H9 (cell line): ENCODE data around the gene UFSP2. TPM values are rescaled to one million over a fixed set of nuclear protein-coding genes. Genes with fewer than 3 reads are reported as not detected.

Experiments used
- DNase-seq: peaks from one replicate; pipeline ENCODE4 v3.0.0-alpha.2; 2017
- H2AFZ ChIP-seq: one replicate; pipeline ENCODE4 v1.6.1; 2013; ENCODE audit warnings: mild to moderate bottlenecking, low read length, control low read depth, moderate library complexity
- H2AK5ac ChIP-seq: 2 replicates; pipeline ENCODE4 v1.6.1; 2013; ENCODE audit warnings: low read length, control low read depth, mixed read lengths; ENCODE audit not compliant: insufficient read length
- H2BK120ac ChIP-seq: one replicate; pipeline ENCODE4 v1.6.1; 2013; ENCODE audit warnings: low read depth, mild to moderate bottlenecking, low read length, control low read depth, inconsistent platforms; ENCODE audit not compliant: poor library complexity, severe bottlenecking
- H2BK12ac ChIP-seq: 2 replicates; pipeline ENCODE4 v1.6.1; 2013; ENCODE audit warnings: low read length, control low read depth, mixed read lengths, low read depth; ENCODE audit not compliant: insufficient read length
- H2BK15ac ChIP-seq: 2 replicates; pipeline ENCODE4 v1.6.1; 2013; ENCODE audit warnings: low read depth, low read length, control low read depth
- H2BK20ac ChIP-seq: one replicate; pipeline ENCODE4 v1.6.1; 2013; ENCODE audit warnings: low read depth, mild to moderate bottlenecking, low read length, control low read depth, inconsistent platforms; ENCODE audit not compliant: poor library complexity, severe bottlenecking
- H2BK5ac ChIP-seq: 2 replicates; pipeline ENCODE4 v1.6.1; 2013; ENCODE audit warnings: low read length, control low read depth, mixed read lengths; ENCODE audit not compliant: insufficient read length
- H3K14ac ChIP-seq: 2 replicates; pipeline ENCODE4 v1.6.1; 2013; ENCODE audit warnings: low read length, control low read depth; ENCODE audit not compliant: insufficient read depth
- H3K18ac ChIP-seq: 2 replicates; pipeline ENCODE4 v1.6.1; 2013; ENCODE audit warnings: low read depth, mild to moderate bottlenecking, mixed read lengths, low read length, control low read depth; ENCODE audit not compliant: insufficient read length
- H3K23ac ChIP-seq: 2 replicates; pipeline ENCODE4 v1.6.1; 2013; ENCODE audit warnings: low read length, control low read depth, mixed read lengths, low read depth; ENCODE audit not compliant: insufficient read length
- H3K23me2 ChIP-seq: 2 replicates; pipeline ENCODE4 v1.6.1; 2013; ENCODE audit warnings: low read depth, mild to moderate bottlenecking, mixed read lengths, low read length, control low read depth; ENCODE audit not compliant: insufficient read length, poor library complexity, severe bottlenecking
- H3K27ac ChIP-seq: 2 replicates; pipeline ENCODE4 v1.5.1; 2013; ENCODE audit warnings: low read length, control low read depth, mixed read lengths, low read depth; ENCODE audit not compliant: insufficient read length
- H3K27me3 ChIP-seq: 2 replicates; pipeline ENCODE4 v1.6.1; 2013; ENCODE audit warnings: low read length, control low read depth, inconsistent platforms; ENCODE audit not compliant: insufficient read depth
- H3K4ac ChIP-seq: 2 replicates; pipeline ENCODE4 v1.6.1; 2013; ENCODE audit warnings: low read depth, mild to moderate bottlenecking, control low read depth, inconsistent platforms, low read length, moderate library complexity
- H3K4me1 ChIP-seq: 2 replicates; pipeline ENCODE4 v1.6.1; 2013; ENCODE audit warnings: low read length, control low read depth, inconsistent platforms; ENCODE audit not compliant: insufficient read depth
- H3K4me2 ChIP-seq: 2 replicates; pipeline ENCODE4 v1.6.1; 2013; ENCODE audit warnings: low read length, control low read depth, mixed read lengths; ENCODE audit not compliant: insufficient read length, insufficient read depth
- H3K56ac ChIP-seq: 2 replicates; pipeline ENCODE4 v1.6.1; 2013; ENCODE audit warnings: low read depth, mild to moderate bottlenecking, mixed read lengths, low read length, control low read depth; ENCODE audit not compliant: insufficient read length
- H3K79me1 ChIP-seq: 2 replicates; pipeline ENCODE4 v1.6.1; 2013; ENCODE audit warnings: low read depth, mild to moderate bottlenecking, moderate library complexity, low read length, control low read depth, inconsistent platforms; ENCODE audit not compliant: insufficient read depth, poor library complexity, severe bottlenecking
- H3K79me2 ChIP-seq: 2 replicates; pipeline ENCODE4 v1.6.1; 2013; ENCODE audit warnings: low read length, control low read depth, inconsistent platforms; ENCODE audit not compliant: insufficient read depth
- H3K9ac ChIP-seq: 2 replicates; pipeline ENCODE4 v1.6.1; 2013; ENCODE audit warnings: low read length, control low read depth, mixed read lengths; ENCODE audit not compliant: insufficient read length; ENCODE audit errors: extremely low read depth
- H3K9me3 ChIP-seq: one replicate; pipeline ENCODE4 v1.6.1; 2013; ENCODE audit warnings: low read depth, low read length, inconsistent platforms; ENCODE audit not compliant: control insufficient read depth
- H3T11ph ChIP-seq: one replicate; pipeline ENCODE4 v1.6.1; 2013; ENCODE audit warnings: mild to moderate bottlenecking, low read length, control low read depth, inconsistent platforms
- H4K20me1 ChIP-seq: one replicate; pipeline ENCODE4 v1.6.1; 2013; ENCODE audit not compliant: control insufficient read depth, insufficient read length, insufficient read depth
- H4K5ac ChIP-seq: 2 replicates; pipeline ENCODE4 v1.6.1; 2013; ENCODE audit warnings: low read depth, mild to moderate bottlenecking, mixed read lengths, low read length, control low read depth; ENCODE audit not compliant: insufficient read length
- H4K8ac ChIP-seq: replicated peaks from 2 replicates; pipeline ENCODE4 v1.6.1; 2013; ENCODE audit warnings: low read length, control low read depth, mixed read lengths, low read depth; ENCODE audit not compliant: insufficient read length
- H4K91ac ChIP-seq: 2 replicates; pipeline ENCODE4 v1.6.1; 2013; ENCODE audit warnings: low read depth, mild to moderate bottlenecking, moderate library complexity, mixed read lengths, low read length, control low read depth; ENCODE audit not compliant: insufficient read length
- H3K27ac Mint-ChIP-seq, 3 experiments: 2 replicates in 2 of 3; 3 replicates in 1 of 3; pipeline ENCODE4 v1.8.0; 2020 to 2021; ENCODE audit warnings: mixed read lengths in 3 of 3, mild to moderate bottlenecking in 1 of 3, moderate library complexity in 1 of 3
- H3K27me3 Mint-ChIP-seq: 2 replicates; pipeline ENCODE4 v1.8.0; 2021; ENCODE audit warnings: low read depth, mild to moderate bottlenecking, moderate library complexity, mixed read lengths
- H3K36me3 Mint-ChIP-seq, 3 experiments: 2 replicates in 2 of 3; 3 replicates in 1 of 3; pipeline ENCODE4 v1.8.0; 2020 to 2021; ENCODE audit warnings: low read depth in 3 of 3, mixed read lengths in 3 of 3; ENCODE audit not compliant: insufficient read depth in 1 of 3
- H3K4me1 Mint-ChIP-seq, 2 experiments: 2 replicates each; pipeline ENCODE4 v1.8.0; 2020; ENCODE audit warnings: mixed read lengths in 2 of 2
- H3K4me3 Mint-ChIP-seq, 2 experiments: 2 replicates in 1 of 2; 3 replicates in 1 of 2; pipeline ENCODE4 v1.8.0; 2020 to 2021; ENCODE audit warnings: mild to moderate bottlenecking in 2 of 2, mixed read lengths in 2 of 2, moderate library complexity in 1 of 2
- H3K9me3 Mint-ChIP-seq, 2 experiments: 2 replicates in 1 of 2; 3 replicates in 1 of 2; pipeline ENCODE4 v1.8.0; 2020; ENCODE audit warnings: mild to moderate bottlenecking in 2 of 2, mixed read lengths in 2 of 2, moderate library complexity in 1 of 2
- WGBS: extraction: QIAGEN DNeasy Blood & Tissue Kit; methylation state at CpG from one replicate; pipeline ENCODE4 v1.1.7; 2013; ENCODE audit warnings: missing lambda C conversion rate, low lambda C conversion rate, mixed read lengths; ENCODE audit not compliant: insufficient read length; ENCODE audit errors: extremely low coverage; 5-methylcytosine and 5-hydroxymethylcytosine counted together
- total RNA-seq: library from RNA; stranded (reverse); gene quantifications from 2 replicates; pipeline ENCODE4 v1.2.1, GENCODE V29; 2021
- TF ChIP-seq, protein P1 (sequence below): fragments of 200-600 bp; sonication (generic); conservative IDR thresholded peaks from 3 replicates; pipeline ENCODE4 v1.8.0; 2021; ENCODE audit warnings: antibody characterized with exemption, mild to moderate bottlenecking

Gene UFSP2
- total RNA-seq, 1 experiment from 2014 or later = 41.1 TPM

DNA sequence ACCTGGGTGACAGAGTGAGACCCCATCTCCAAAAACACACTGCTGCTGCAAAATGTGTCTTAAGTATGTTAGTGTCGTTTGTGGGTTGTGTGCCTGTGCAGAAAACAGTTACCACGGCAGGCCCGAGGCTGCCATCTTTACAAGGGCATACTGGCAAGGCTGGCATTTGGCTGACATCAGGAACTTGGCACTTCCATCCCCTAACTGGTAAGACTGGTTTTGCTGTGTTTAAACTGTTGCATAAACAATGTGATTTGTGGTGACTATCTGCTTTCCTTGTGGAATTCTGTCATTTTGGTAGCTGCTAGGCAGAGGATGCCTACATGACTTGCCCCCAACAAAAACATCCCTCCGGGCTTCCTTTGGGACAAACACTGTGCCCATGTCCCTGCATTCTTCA lies 42.3 kb downstream of the UFSP2 start:
- peaks cover 8 to 14% of the 10 kb centered on the region in 2 experiments for H3K4me1 Mint-ChIP-seq
- Histone ChIP-seq H3K4ac (no peak overlapping the region), H3K56ac (no peak overlapping the region), H4K5ac (no peak overlapping the region), H3K27me3 (no peaks in the 10 kb centered on the region), H4K91ac (no peak overlapping the region), H3K9me3 (no peaks in the 10 kb centered on the region), H3K18ac (no peak overlapping the region), H2BK20ac (no peak overlapping the region), H3K79me1 (no peaks in the 10 kb centered on the region), H3K23me2 (no peaks in the 10 kb centered on the region), H3K4me2 (no peak overlapping the region), H3T11ph (no peak overlapping the region), H2AFZ (no peak overlapping the region), H3K14ac (no peak overlapping the region), H4K8ac (no peak overlapping the region), H3K79me2 (no peaks in the 10 kb centered on the region), H2BK15ac (no peak overlapping the region), H3K4me1 (no peaks in the 10 kb centered on the region), H2BK12ac (no peak overlapping the region), H3K27ac (no peak overlapping the region), H4K20me1 (no peaks in the 10 kb centered on the region), H2BK120ac (no peak overlapping the region), H2AK5ac (no peak overlapping the region), H3K9ac (no peak overlapping the region), H3K23ac (no peak overlapping the region), H2BK5ac (no peak overlapping the region)
- TF ChIP-seq, protein P1, sequence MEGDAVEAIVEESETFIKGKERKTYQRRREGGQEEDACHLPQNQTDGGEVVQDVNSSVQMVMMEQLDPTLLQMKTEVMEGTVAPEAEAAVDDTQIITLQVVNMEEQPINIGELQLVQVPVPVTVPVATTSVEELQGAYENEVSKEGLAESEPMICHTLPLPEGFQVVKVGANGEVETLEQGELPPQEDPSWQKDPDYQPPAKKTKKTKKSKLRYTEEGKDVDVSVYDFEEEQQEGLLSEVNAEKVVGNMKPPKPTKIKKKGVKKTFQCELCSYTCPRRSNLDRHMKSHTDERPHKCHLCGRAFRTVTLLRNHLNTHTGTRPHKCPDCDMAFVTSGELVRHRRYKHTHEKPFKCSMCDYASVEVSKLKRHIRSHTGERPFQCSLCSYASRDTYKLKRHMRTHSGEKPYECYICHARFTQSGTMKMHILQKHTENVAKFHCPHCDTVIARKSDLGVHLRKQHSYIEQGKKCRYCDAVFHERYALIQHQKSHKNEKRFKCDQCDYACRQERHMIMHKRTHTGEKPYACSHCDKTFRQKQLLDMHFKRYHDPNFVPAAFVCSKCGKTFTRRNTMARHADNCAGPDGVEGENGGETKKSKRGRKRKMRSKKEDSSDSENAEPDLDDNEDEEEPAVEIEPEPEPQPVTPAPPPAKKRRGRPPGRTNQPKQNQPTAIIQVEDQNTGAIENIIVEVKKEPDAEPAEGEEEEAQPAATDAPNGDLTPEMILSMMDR = no peak
- H3K27me3 Mint-ChIP-seq = no peaks in the 10 kb centered on the region
- no peak for DNase-seq
- H3K4me3 Mint-ChIP-seq = no peak overlapping the region
- H3K36me3 Mint-ChIP-seq = peaks cover 3 to 18% (median 15%) of the 10 kb centered on the region in 3 experiments; a peak in 6 of 7 replicates
- no peak overlapping the region for H3K27ac Mint-ChIP-seq
- peaks cover 5 to 8% of the 10 kb centered on the region in 2 experiments; a peak in 4 of 5 replicates for H3K9me3 Mint-ChIP-seq
- WGBS = no CpG with 5 or more reads among the region's 4 CpGs
